Stimulated activated CD4-positive, alpha-beta T cell treated with anti-CD3 and anti-CD28 coated beads, Interleukin-1b, Interleukin-23, amount 100 ng/mL, for 4 hours (primary cell): ENCODE data around the gene TMEM14C.

Source experiments
- DNase-seq, 2 donors: peaks; one replicate each; pipeline ENCODE4 v3.0.0-alpha.2; 2020; ENCODE audit warnings: low read depth in 2 of 2

The TMEM14C gene

DNA sequence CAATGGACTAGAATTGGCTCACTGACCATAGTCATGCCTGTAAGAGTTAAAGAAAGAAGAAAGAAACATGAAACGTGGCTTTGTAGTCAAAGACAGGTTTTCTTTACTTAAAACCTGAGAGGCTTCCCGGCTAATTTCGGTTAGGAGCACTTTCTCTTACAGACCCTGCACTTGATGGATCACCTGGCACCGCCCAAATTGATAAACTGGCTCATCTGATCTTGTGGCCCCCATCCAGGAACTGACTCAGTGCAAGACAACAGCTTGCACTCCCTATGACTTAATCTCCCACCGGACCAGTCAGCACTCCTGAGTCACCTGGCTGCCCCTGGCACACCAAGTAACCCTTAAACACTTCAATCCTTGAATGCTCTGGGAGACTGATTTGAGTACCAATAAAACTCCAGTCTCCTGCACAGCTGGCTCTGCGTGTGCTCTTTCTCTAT lies 37.0 kb downstream of the TMEM14C start:
- no peak for DNase-seq

DNA sequence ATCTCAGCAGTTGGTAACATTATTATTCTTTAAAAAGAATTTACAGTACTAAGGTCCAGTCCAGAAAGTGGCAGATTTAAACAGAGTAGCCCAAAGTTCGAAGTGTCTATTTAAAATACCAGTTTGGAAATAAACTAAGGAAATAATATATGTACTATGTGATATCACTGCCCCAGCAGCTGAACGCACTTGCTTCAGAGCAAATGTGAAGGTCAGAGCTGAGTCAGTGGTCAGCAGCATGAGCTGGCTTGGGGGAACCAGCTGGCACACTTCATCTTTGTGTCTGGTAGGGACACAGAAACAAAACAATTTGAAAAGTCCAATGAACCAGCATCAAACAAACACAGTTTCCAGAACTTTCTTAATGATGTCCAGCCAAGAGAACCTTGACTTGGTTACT lies 40.1 kb downstream of the TMEM14C start:
- DNase-seq, result no peak

DNA sequence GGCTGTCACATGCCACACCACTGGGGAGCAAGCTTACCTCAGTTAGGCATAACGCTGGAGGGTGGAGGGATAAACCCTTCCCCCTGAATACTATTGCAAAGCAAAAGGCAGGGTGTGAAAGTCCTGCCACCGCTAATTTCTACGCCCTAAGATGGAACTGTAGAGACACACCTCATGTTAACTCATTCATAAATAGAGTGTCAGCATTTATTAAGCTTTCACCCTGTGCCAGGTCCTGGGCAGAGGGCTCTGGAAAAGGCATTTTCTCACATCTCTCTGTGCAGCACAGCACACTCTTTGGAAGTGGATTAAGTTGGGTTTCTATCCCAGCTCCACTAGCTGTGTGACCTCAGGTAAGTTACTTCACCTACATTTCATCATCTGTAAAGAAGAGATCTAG lies 46.5 kb downstream of the TMEM14C start:
- DNase-seq, result no peak

DNA sequence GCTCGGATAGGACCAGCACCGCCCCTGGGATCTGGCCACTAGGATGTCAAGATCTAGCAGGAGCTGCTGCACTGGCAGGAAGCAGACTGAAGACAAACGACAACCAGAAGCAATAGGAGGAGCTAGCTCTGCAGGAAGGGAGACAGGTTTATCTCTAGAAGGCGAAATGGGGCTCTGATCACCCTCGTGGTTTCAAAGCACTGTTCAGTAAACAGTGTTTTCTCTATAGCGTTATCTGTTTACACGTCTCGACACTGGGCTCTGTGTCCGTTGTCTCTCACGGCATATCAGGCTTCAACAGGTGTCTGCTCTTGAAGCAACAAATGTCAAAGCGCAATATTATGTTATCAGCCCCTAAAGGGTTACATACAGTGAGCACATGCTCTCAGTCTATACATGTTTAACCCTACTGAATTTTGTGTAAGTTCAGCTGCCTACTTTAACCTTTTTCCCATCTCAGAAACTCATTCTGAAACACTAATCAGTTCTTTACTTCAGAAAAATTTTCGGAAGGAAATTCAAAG lies 48.6 kb downstream of the TMEM14C start:
- DNase-seq, result no peak

DNA sequence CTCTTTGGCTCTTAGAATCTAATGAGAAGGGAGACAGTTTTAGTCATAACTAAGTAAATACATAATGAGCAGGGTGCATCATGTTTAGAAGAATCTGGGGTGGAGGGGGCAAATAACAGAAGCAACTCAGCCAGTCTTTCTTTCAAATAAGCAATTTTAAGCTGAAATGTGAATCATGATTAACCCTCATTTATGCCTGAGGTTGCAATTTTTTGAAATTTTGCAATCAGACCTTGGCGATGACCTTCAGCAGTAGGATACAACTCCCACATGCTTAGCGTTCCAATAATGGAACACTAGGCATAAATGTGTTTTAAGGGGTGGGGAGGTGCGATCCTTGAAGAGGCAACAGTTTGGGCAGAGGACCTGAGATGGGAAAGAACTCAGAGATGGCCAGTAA lies 55.4 kb downstream of the TMEM14C start:
- DNase-seq, result no peak

DNA sequence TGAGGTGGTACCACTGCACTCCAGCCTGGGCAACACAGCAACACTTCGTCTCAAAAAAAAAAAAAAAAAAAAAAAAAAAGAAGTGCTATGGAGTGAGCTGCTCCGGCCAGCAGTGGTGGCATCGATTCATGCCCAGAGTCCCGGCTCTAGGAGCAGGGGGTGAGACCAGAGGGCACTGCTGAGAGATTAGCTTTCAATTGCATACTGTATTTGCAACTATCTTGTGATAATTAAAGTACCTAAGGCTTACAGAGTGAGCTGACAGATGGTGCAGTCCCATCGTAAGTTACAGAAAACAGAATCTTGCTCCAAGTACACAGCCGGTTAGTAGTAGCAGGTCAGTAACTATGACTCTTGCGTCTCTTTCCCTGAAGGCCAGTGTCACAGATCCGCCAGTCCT lies 56.2 kb downstream of the TMEM14C start:
- no peak for DNase-seq
